Stimulated activated CD8-positive, alpha-beta memory T cell treated with anti-CD3 and anti-CD28 coated beads, Interleukin-12 subunit alpha, Interleukin-12 subunit beta, amount 100 ng/mL, for 24 hours (primary cell): ENCODE measurements around the gene MCF2L.
"Not testable (repeated sequence)": the region's sequence is repeated elsewhere in the genome, so short reads cannot be mapped to it uniquely, and the experiment has no call there.

Source experiments
- DNase-seq: peaks from one replicate; pipeline ENCODE4 v3.0.0-alpha.2; 2020; ENCODE audit errors: extremely low read depth

The MCF2L gene

DNA sequence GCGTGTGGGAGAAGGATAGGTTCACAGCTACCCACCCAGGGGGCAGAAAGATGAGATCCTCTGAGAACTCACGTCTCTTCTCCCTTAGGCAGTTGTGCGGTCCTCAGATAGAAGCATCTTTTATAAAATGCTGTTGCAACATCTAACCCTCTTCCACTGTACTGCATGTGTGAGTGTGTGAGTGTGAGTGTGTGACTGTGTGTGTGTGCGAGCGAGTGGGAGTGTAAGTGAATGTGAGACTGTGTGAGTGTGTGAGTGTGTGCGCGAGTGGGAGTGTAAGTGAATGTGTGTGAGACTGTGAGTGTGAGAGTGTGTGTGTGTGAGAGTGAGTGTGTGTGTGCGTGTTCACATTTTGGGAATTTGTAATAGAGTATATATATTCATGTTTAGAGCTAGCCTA is 81.0 kb downstream of the MCF2L start:
- no peak for DNase-seq

DNA sequence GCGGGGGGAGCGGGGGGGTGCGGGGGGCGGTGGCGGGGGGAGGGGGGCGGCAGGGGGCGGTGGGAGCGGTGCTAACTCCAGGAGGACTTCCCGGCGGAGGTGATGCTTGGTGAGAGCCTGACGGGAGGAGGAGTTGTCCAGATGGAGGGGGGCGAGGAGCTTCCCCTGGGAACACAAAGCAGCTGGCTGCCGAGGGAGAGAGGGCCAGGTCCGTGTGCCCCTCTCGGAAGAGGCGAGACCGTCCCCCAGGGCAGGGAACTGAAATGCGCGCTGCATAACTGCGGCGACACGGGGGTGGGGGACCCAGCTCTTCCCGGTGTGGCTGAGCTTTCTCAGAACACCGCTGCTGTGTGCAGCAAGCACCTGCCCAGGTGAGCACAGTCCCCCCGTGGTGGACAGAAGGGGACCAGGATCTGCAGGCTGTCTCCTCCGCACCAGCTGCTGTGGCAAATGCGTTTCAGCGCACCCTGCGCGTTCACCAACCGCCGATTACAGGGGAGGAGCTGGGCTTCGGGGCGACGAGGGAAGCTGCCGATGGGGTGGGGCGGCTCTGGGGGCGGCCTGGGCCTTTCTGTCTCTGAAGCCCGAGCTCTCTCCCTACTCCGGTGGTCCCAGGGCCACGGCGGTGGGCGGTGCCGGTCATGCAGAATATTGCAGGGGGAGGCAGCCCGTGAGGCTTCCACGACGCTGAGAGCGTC is 81.9 kb downstream of the MCF2L start:
- DNase-seq: no peak

DNA sequence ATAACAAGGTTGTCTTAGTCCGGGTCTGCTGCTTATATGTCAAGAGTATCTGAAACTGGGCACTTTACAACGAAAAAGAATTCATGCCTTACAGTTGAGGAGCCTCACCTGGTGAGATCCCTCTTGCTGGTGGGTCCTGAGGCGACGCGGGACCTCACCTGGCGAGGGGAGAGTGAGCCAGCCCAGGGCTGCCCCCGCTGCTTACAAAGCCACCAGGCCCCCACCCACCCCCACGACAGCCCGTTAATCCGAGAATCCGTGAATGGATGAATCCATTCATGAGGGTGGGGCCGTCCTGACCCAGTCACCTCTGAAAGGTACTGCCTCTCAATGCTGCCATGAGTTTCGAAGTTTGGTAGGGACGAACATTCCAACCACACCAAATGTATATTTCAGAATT is 82.6 kb downstream of the MCF2L start:
- DNase-seq: no peak

DNA sequence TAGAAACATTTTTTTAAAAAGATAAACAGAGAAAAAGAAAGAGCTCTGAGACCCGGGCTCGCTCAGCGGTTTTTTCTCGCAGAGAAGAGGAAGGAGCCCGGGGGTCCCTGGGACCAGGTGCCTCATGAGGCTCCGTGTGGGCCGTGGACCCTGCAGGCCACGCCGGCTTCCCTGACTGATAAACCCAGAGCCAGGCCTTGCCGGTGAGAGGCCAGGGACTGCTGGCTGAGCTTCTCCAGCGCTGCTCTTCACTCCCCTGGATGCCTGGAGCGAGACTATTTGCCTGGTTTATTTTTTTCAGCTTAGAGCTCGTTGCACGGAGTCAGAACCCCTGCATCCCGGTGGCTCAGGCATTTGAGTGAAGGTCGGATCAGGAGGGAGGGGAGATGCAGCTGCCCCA is 83.2 kb downstream of the MCF2L start:
- no peak for DNase-seq

DNA sequence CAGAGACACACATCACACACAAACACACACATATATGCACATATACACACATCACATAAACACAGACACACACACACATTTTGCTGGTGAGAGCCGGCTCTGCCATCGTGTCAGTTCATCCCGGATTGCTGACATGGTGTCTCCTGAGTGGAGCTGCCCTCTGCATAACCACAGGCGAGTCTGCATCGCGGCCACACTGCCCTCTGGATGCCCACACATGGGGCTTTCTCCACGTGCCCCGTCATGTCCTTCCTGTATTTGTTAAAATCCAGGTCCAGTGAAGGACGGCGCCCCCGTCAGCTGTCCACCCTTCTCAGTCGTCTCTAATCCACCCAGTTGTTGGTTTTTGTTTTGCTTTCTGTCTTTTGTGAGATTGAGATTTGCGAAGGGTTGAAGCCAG is 84.0 kb downstream of the MCF2L start:
- DNase-seq: no peak

DNA sequence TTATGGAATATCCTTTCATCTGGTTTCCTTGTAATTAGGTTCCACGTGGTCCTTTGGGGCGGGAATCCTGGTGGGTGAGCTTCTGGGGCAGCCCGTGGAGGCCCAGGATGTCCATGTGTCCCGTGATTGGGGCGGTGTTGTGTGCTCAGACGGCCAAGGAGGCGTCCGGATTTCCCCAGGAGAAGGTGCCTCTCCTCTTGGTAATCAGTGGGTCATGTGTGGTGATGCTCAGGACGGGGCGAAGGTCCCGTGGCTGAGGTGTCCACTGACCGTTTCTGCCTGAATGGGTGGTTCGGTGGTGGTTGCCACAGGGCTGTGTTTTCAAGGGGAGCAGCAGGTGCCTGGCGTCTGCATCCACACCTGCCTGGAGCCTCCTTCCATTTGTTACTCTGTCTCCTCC is 84.4 kb downstream of the MCF2L start:
- no peak for DNase-seq

DNA sequence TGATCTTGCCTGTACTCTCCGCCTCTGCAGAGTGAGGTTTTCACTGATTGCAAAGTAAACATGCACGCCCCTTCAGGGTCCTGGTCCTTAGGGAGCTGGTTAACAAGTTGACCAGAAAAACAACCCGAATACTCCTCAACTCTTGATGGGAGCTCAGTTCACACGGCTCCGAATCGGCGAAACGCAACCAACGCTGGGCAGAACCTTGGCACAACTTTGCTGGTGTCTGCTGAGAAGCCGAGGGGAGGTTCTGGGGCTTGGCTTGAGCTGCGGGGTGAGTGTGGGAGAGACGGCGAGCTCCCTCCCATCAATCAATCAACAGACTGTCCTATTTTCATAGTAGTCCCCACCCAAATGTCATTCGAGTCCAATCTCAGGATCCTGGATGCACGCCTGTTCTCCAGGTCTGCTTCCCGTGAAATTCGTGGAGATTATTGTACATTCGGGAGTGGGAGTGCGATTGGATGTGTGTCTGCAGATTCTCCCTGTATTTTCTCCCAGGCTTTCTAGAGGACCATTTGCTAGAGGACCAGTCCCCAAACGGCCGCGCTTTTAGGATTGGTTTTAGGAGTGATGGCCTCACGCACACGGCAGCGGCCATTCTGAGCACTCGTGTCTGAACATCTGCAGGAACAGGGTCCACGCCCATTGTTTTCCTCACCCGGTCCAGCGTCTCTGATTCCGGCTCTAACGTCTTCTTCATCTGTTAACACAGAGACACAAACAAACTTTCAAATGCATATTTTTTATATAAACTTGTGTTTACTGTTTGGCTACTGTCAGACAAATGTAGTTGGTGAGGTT is 85.0 kb downstream of the MCF2L start:
- no peak for DNase-seq

DNA sequence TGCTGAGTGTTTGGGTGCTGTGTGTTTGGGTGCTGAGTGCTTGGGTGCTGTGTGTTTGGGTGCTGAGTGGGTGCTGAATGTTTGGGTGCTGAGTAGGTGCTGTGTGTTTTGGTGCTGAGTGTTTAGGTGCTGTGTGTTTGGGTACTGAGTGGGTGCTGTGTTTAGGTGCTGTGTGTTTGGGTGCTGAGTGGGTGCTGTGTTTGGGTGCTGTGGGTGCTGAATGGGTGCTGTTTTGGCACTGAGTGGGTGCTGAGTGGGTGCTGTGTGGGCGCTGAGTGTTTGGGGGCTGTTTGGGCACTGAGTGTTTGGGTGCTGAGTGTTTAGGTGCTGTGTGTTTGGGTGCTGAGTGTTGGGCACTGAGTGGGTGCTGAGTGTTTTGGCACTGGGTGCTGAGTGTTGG is 88.1 kb downstream of the MCF2L start:
- no peak for DNase-seq

DNA sequence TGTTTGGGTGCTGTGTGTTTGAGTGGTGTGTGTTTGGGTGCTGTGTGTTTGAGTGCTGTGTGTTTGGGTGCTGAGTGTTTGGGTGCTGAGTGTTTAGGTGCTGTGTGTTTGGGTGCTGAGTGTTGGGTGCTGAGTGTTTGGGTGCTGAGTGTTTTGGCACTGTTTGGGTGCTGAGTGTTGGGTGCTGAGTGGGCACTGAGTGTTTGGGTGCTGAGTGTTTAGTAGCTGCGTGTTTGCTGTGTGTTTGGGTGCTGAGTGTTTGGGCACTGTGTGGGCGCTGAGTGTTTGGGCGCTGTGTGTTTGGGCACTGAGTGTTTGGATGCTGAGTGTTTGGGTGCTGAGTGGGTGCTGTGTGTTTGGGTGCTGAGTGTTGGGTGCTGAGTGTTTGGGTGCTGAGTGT is 88.5 kb downstream of the MCF2L start:
- not testable (repeated sequence) for DNase-seq

DNA sequence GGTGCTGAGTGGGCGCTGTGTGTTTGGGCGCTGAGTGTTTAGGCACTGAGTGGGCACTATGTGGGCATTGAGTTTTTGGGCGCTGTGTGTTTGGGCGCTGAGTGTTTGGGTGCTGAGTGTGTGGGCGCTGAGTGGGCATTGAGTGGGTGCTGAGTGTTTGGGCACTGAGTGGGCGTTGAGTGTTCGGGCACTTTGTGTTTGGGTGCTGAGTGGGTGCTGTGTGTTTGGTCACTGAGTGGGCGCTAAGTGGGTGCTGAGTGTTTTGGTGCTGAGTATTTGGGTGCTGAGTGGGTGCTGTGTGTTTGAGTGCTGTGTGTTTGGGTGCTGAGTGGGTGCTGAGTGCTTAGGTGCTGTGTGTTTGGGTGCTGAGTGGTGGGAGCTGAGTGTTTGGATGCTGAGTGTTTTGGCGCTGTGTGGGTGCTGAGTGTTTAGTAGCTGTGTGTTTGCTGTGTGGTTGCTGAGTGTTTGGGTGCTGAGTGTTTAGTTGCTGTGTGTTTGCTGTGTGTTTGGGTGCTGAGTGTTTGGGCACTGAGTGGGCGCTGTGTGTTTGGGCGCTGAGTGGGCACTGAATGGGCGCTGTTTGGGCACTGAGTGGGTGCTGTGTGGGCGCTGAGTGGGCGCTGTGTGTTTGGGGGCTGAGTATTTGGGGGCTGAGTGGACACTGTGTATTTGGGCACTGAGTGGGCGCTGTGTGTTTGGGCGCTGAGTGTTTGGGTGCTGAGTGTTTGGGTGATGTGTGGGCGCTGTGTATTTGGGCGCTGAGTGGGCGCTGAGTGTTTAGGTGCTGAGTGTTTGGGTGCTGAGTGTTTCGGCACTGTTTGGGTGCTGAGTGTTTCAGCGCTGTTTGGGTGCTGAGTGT is 89.3 kb downstream of the MCF2L start:
- DNase-seq: no peak

DNA sequence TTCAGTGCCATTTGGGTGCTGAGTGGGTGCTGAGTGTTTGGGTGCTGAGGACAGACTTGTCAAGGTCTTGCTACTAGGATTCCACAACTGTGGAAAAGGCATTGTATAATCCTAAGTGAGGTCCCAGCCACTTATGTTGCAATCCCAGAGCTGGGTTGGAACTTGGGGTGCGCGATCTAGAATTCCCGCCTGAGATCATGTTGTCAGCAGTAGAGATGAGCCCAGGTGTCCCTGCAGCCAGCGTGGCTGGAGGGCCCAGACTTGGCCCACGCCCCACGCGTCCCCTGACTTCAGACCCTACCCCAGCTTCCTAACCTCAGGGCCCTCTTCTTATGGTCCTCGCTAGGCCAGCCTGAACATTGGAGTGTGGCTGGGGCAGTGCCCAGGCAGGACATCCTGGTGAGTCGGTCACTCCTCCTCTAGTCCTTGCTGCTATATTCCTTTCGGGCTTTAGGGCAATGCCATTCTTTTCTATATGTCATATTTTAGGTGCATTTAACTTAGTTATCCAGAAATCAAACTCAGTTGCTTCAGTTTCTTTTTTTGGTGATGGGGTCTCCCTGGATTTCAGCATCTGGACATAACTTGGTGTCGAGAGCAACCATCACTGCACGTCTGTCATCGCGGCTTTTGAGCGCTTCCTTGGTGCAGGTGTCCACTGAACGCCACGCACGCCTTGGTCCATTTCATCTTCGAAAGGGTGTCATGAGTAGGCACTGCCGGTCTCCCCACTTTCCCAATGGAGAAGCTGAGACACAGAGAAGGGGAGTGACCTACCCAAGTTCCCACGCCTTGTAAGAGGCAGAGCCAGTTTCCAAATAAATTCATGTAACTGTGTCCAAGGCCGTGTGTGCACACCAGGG is 90.2 kb downstream of the MCF2L start:
- no peak for DNase-seq

DNA sequence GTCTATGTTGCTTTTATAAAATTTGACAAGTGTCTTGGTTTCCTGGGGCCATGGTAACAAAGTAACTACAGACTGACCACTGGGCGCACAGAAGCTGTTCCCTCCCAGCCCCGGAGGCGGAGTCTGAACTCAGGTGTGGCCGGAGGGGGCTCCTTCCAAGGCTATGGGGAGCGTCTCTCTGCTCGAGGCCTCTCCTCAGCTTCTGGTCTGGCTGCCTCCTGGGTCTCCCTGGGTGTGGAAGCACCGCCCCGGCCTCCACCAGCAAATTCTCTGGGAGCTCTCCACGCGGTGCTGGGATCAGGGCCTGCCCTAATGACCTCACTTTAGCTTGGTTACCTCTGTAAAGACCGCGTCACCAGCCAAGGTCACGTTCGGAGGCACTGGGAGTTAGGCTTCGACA is 90.9 kb downstream of the MCF2L start:
- no peak for DNase-seq

DNA sequence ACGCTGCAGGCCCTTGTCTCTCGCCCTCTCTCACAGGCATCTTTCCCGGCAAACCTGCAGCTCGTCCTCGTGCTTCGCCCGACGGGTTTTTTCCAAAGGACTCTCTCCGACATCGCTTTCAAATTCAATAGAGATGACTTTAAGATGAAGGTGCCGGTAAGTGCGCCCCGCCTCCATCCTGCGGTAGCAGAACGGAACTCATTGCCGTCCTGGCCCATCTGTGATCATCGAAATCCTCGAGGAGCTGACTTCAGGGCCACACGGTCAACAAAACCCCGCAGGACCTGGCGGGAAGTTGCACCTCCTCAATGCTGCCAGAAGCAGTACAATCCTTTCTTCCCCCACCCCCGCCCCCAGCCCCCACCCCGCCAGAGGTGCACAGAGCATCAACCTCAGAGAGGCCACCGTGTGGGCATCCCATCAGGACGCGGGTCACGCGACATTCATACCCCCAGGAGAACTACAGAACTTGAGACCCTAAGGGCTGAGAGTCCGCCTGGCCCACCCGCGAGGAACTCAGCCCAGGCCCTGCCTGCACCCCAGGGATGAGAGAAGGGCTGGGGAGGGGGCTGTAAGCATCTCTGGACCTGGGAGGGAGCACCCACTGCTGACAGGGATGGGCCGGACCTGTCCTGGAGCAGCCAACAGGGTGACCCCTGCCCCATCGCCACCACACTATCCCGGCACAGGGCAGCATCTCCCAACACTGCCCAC is 91.7 kb downstream of the MCF2L start:
- DNase-seq: no peak

DNA sequence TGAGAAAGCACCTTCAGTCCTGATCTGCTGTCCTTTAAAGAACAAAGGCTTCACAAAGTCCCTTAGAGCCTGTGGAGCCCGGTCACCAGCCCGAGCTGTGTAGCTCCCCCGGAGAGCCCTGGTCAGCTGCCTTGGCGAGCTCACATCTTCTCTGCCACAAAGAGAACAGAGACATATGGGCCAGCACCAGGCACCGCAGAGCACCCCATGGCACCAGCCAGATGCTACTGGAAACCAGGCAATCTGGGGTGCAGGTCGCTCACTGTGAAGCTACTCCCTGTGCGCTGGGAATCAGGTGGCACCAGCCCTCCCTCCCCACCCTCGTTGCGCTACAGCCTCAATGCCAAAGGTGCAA is 92.2 kb downstream of the MCF2L start:
- DNase-seq: no peak

DNA sequence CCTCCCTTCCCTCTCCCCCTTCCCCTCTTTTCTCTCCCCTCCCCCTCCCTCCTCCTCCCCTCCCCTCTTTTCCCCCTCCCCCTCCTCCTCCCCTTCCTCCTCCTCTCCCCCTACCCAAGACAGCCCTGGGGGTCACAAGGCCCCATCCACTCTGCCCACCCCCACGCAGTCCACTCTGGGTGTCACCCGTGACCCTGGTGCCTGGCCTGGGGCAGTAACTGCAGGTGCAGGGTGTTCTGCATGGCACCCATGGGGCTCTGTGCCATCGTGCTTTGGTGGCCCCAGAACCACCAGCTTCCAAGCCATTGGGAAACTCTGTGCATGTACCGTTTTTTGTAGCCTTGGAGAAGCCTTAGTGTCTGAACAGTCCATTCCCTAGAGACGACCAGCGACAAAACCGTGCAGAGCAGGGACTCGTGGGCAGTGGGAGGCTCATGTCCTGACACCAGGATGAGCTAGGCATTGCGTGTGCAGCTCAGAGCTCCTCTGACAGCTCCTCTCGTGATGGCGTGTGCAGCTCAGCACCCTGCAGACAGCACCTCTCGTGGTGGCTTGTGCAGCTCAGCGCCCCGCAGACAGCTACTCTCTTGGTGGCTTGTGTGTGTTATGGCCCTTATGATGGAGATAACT is 92.9 kb downstream of the MCF2L start:
- no peak for DNase-seq

DNA sequence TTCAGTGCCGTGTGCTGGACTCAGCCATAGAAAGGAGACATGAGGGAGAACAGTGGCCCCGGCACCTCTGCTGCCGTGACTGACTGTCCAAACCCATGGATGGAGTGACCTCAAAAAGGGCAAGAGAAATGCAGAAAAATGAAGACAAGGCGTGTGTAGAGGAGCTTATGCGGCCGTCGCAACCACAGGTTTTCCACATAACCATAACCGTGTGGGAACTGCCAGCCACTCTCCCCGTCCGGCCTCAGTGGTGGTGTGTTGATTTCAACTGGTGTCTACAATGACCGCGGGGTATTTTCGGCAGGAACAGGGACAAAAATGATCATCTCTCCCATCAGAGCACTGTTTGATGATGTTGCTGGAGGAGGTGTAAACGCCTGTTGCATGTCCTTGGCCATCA is 93.7 kb downstream of the MCF2L start:
- no peak for DNase-seq

DNA sequence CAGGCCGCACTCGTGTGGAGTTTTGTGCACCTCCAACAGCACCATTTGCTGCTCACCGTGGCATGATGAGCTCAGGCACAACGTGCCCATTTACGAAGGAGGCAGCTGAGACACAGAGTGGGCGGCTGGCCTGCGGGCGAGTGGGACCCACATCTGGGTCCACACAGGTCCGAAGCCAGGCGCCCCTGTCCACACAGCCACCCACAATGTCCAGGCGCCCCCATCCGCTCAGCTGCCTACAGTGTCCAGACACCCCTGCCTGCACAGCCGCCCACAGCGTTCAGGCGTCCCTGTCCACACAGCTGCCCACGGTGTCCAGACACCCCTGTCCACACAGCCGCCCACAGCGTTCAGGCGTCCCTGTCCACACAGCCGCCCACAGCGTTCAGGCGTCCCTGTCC is 94.1 kb downstream of the MCF2L start:
- DNase-seq: no peak

DNA sequence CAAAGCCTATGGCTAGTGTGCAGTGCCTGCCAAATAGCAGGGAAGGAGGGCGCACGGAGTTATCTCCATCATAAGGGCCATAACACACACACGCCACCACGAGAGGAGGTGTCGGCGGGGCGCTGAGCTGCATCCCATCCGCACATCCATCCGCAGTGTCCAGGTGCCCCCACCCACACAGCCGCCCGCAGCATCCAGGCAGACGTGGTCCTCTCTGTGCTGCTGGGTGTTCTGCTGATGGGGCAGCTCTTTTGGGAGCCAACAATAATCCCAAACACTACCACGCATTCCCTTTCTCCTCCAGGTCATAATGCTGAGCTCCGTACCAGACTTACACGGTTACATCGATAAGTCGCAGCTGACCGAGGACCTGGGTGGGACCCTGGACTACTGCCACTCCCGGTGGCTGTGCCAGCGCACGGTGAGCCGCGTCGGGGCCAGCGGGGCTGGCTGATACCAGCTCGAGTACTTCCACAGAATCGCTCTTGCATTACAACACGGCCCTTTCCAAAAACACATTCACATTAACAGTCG is 95.1 kb downstream of the MCF2L start:
- DNase-seq: no peak

DNA sequence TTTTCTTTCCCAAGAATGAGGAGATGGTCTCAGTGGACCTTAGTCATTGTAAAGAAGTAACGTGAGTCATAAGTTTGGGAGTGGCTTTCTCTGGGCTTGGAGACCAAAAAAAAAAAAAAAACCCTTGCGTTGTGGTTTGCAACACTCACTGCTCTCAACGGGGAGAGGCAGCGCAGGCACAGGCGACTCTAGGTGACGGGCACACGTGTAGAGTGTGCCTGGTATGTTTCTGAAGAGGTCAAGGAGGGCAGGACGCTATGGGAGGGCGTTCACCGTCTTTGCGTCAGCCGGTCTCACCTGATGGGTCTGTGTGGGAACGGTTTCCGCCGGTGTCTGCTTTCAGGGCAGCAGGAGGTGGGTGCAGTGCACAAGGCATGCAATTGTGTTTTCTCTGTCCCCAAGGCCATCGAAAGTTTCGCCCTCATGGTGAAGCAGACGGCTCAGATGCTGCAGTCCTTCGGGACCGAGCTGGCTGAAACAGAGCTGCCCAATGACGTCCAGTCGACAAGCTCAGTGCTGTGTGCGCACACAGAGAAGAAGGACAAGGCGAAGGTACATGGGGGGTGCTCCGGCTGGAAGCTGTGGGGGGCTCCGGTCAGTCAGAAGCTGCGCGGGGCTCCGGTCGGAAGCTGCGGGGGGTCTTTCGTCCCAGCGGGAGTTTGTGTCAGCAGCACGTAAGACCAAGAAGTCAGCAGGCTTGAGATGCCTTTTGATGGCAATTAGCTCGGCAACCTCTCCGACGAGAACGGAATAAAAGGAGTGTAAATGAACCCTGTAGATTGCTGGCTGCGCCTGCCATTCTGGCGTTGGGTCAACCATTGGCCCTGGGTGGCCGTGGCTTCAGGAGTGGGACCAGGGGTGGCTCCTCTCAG is 95.8 kb downstream of the MCF2L start:
- no peak for DNase-seq
